ENCODE results near the gene F7. TPM values are rescaled to one million over a fixed set of nuclear protein-coding genes. Genes with fewer than 3 reads are reported as not detected.
A peak's percentile ranks its signal among the peaks of the same experiment; 100 is the strongest.

Gene F7
- total and polyA plus RNA-seq, 10 donors = 0.03 TPM; not detected in 9

- H3K27ac ChIP-seq = peak overlapping the region in 1 of 8 donors; percentile 79
- no peak for DNase-seq
- TF ChIP-seq POLR2A (IDR thresholded peaks at IDR 0.05) (no peak), POLR2AphosphoS5 (IDR thresholded peaks at IDR 0.05) (no peak)
- TF ChIP-seq, protein P1, sequence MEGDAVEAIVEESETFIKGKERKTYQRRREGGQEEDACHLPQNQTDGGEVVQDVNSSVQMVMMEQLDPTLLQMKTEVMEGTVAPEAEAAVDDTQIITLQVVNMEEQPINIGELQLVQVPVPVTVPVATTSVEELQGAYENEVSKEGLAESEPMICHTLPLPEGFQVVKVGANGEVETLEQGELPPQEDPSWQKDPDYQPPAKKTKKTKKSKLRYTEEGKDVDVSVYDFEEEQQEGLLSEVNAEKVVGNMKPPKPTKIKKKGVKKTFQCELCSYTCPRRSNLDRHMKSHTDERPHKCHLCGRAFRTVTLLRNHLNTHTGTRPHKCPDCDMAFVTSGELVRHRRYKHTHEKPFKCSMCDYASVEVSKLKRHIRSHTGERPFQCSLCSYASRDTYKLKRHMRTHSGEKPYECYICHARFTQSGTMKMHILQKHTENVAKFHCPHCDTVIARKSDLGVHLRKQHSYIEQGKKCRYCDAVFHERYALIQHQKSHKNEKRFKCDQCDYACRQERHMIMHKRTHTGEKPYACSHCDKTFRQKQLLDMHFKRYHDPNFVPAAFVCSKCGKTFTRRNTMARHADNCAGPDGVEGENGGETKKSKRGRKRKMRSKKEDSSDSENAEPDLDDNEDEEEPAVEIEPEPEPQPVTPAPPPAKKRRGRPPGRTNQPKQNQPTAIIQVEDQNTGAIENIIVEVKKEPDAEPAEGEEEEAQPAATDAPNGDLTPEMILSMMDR (IDR thresholded peaks at IDR 0.05 in 8 of 11, conservative IDR thresholded peaks at IDR 0.05 in 3 of 11) = no peak
- 24 to 40% (median 28%) methylated on average over 2 of the region's 2 CpGs for WGBS, 5 donors
- intact Hi-C loops (cut with DNase I; ENCODE audit: low total_unique reads) = loop anchor here (10.0 kb wide), 1 partner anchor 52 kb away; the partner anchor contains the start of genes CUL4A and PCID2
- peak overlapping the region; percentile 12 to 63 (median 40) for H3K4me3 ChIP-seq
- H3K4me1 ChIP-seq = peaks cover 7 to 29% (median 19%) of the 10 kb centered on the region in 6 donors
- H3K27me3 ChIP-seq (replicated peaks in 1 of 7) = peaks cover 0 to 42% (median 0%) of the 10 kb centered on the region in 7 donors
- no peaks in the 10 kb centered on the region for H3K36me3 ChIP-seq
- H3K9me3 ChIP-seq = peaks cover 0 to 15% (median 3%) of the 10 kb centered on the region in 8 donors
These were observed 47.0 kb downstream of the F7 start for GRCh38 chr13:113152691-113152983.

DNA sequence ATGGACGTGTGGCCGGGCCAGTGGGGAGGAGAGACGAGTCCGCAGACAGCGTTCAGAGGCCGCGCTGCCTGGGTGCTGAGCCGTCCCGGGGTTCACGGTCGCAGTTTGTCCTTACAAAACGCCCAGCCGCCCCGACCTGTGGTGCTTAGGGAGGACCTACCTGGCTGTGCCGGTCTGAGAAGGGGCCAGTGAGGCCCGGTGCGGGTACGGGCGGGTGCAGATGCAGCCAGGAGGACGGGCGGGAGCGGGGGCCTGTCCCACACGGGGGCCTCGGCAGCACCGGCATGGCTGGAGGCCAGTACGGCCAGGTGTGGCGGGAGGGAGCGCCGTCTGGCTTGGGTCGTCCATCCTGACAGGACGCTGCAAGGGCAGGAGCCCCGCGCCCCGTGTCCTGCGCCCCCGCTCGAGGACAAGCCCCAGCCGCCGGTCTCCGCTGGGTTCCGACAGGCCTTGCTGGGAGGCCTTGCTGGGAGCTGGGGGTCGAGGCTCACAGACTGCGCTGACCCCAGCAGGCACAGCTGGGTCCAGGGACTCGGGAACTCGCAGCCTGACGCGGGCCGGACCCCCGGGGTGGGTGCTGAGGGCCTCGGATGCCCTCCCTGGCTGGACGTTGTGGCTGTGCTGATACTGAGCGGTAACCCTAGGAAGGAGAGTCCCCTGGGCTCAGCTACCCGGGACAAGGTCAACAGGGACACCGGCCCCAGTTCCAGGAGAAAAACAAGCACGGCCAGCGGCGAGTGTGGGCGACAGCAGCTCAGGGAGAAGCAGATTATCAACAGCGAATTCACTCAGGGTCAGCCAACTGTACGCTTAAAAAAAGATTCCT lies 47.6 kb downstream of the F7 start:
- Histone ChIP-seq H3K36me3 (no peaks in the 10 kb centered on the region), H3K27ac (peak overlapping the region; percentile 32 to 79 (median 70)), H3K4me3 (peak overlapping the region; percentile 12 to 63 (median 40)), H3K27me3 (replicated peaks in 1 of 7) (peaks cover 0 to 43% (median 0%) of the 10 kb centered on the region in 7 donors), H3K9me3 (peaks cover 0 to 15% (median 3%) of the 10 kb centered on the region in 8 donors), H3K4me1 (peaks cover 7 to 29% (median 19%) of the 10 kb centered on the region in 6 donors)
- WGBS, 5 donors = 8 to 17% (median 13%) methylated on average over 32 to 60 of the region's 60 CpGs
- TF ChIP-seq, protein P1 (IDR thresholded peaks at IDR 0.05 in 8 of 11, conservative IDR thresholded peaks at IDR 0.05 in 3 of 11) = no peak
- TF ChIP-seq POLR2AphosphoS5 (IDR thresholded peaks at IDR 0.05) (no peak), POLR2A (IDR thresholded peaks at IDR 0.05) (no peak)
- intact Hi-C loops (cut with DNase I; ENCODE audit: low total_unique reads) = loop anchor here (10.0 kb wide), 1 partner anchor 52 kb away; the partner anchor contains the start of genes CUL4A and PCID2
- DNase-seq = peak; percentile 92

GRCh38 chr13:113153810-113154748 lies 48.5 kb downstream of the F7 start:
- peak overlapping the region; percentile 32 to 79 (median 70) for H3K27ac ChIP-seq
- TF ChIP-seq POLR2A (IDR thresholded peaks at IDR 0.05) = no peak
- TF ChIP-seq POLR2AphosphoS5 (IDR thresholded peaks at IDR 0.05) = peak; percentile 91 to 97 (median 91)
- TF ChIP-seq, protein P1 (IDR thresholded peaks at IDR 0.05 in 8 of 11, conservative IDR thresholded peaks at IDR 0.05 in 3 of 11) = no peak
- H3K36me3 ChIP-seq = no peaks in the 10 kb centered on the region
- peaks cover 0 to 15% (median 3%) of the 10 kb centered on the region in 8 donors for H3K9me3 ChIP-seq
- DNase-seq = peak; percentile 92
- intact Hi-C loops (cut with DNase I; ENCODE audit: low total_unique reads) = loop anchor here (10.0 kb wide), 1 partner anchor 51 kb away; the partner anchor contains the start of genes CUL4A and PCID2
- peak overlapping the region; percentile 10 to 63 (median 40) for H3K4me3 ChIP-seq
- WGBS, 5 donors = 5 to 10% (median 7%) methylated on average over 20 to 33 of the region's 76 CpGs
- peaks cover 7 to 29% (median 19%) of the 10 kb centered on the region in 6 donors for H3K4me1 ChIP-seq
- H3K27me3 ChIP-seq (replicated peaks in 1 of 7) = peaks cover 0 to 51% (median 0%) of the 10 kb centered on the region in 7 donors

All from spleen (tissue), 11 donors.